ENCODE results near the gene GCHFR. TPM values are rescaled to one million over a fixed set of nuclear protein-coding genes. Genes with fewer than 3 reads are reported as not detected.

The GCHFR gene
- total and polyA plus RNA-seq, 2 of the 4 experiments (the other 2 are of a cell fraction): 2.3 to 6.5 TPM

DNA sequence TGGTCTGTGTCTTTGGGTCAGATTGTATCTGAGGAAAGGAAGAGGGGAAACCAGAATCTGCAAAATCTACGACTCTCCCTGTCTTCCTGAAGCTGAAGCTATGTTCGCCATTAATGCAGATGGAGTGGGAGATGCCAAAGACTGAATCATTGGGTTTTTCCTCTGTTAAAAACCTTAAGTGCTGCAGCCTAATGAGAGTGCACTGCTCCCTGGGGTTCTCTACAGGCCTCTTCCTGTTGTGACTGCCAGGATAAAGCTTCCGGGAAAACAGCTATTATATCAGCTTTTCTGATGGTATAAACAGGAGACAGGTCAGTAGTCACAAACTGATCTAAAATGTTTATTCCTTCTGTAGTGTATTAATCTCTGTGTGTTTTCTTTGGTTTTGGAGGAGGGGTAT is 32.8 kb upstream of the GCHFR start:
- ChIA-PET POLR2A (ENCODE audit: unreplicated experiment) (no interaction called here), CTCF (no interaction called here)
- no peak overlapping the region for H2AFZ ChIP-seq (replicated peaks; ENCODE audit: low read length, poor library complexity)
- no peak overlapping the region for H3K4me3 ChIP-seq (ENCODE audit: insufficient read depth, low read depth, low read length)
- H4K91ac ChIP-seq (ENCODE audit: insufficient read depth, low read depth, low read length): no peak overlapping the region
- no peak overlapping the region for H2BK20ac ChIP-seq (ENCODE audit: low read depth, low read length)
- H3K18ac ChIP-seq (ENCODE audit: low read depth, low read length): no peak overlapping the region
- H3K14ac ChIP-seq (replicated peaks; ENCODE audit: low read depth, low read length): no peak overlapping the region
- no peak overlapping the region for H3K27ac ChIP-seq (ENCODE audit: insufficient read depth, low read length)
- no peaks in the 10 kb centered on the region; a peak in 2 of 4 replicates for H3K79me1 ChIP-seq (ENCODE audit: low read depth in 1 of 2, low read length in 2 of 2)
- intact Hi-C loops (cut with micrococcal nuclease): no loop called here
- no peak overlapping the region for H3K4ac ChIP-seq (ENCODE audit: low read depth, low read length)
- no peak overlapping the region for H3K9ac ChIP-seq (ENCODE audit: low read depth, low read length)
- WGBS, 2 experiments (ENCODE audit: extremely low coverage in 2 of 2, insufficient read length in 1 of 2): no CpG with 5 or more reads among the region's 3 CpGs
- in situ Hi-C loops (cut with MboI; ENCODE audit: low sequenced_read_pairs): no loop called here
- DNase-seq: no peak
- no peak overlapping the region for H2AK9ac ChIP-seq (replicated peaks; ENCODE audit: low read depth, low read length, poor library complexity)
- H4K20me1 ChIP-seq (ENCODE audit: insufficient read depth, low read length): no peaks in the 10 kb centered on the region
- TF ChIP-seq NFE2L2 (IDR thresholded peaks at IDR 0.05; ENCODE audit: low read depth, low read length) (no peak), MXI1 (IDR thresholded peaks at IDR 0.05; ENCODE audit: borderline replicate concordance, low read depth, low read length) (no peak), FOS (IDR thresholded peaks at IDR 0.05; ENCODE audit: low read depth, low read length) (no peak), RFX5 (IDR thresholded peaks at IDR 0.05; ENCODE audit: low read depth, low read length) (no peak), CHD1 (IDR thresholded peaks at IDR 0.05; ENCODE audit: low read depth, low read length) (no peak), RAD21 (IDR thresholded peaks at IDR 0.05; ENCODE audit: low read length) (no peak), ELK1 (IDR thresholded peaks at IDR 0.05; ENCODE audit: borderline replicate concordance, low read depth, low read length) (no peak), POLR2A (IDR thresholded peaks at IDR 0.05; ENCODE audit: low read depth, low read length) (no peak)
- no peak overlapping the region for H4K5ac ChIP-seq (ENCODE audit: low read depth, low read length)
- H3K23ac ChIP-seq (ENCODE audit: low read depth, low read length): no peak overlapping the region
- no peaks in the 10 kb centered on the region for H3K9me1 ChIP-seq (ENCODE audit: insufficient read depth, low read length)
- H2BK120ac ChIP-seq (ENCODE audit: low read depth, low read length): no peak overlapping the region
- no peak overlapping the region for H2BK5ac ChIP-seq (ENCODE audit: low read depth, low read length, poor library complexity, severe bottlenecking)
- ATAC-seq (ENCODE audit: low read depth): no peak
- H3K36me3 ChIP-seq (ENCODE audit: control insufficient read depth, insufficient read depth, low read length): peaks cover 18% of the 10 kb centered on the region
- H4K8ac ChIP-seq (ENCODE audit: low read depth in 2 of 2, low read length in 2 of 2): no peak overlapping the region
- H2BK15ac ChIP-seq (ENCODE audit: low read depth, low read length): no peak overlapping the region
- dilution Hi-C loops (cut with HindIII; ENCODE audit: low sequenced_read_pairs, unreplicated experiment): no loop called here
- H3K56ac ChIP-seq (ENCODE audit: extremely low read depth, insufficient read depth, low read length): no peak overlapping the region
- BruUV-seq (replicated peaks): no TSS peak
- no peaks in the 10 kb centered on the region for H3K27me3 ChIP-seq (ENCODE audit: control insufficient read depth, insufficient read depth, low read length)
- no peak overlapping the region for H2AK5ac ChIP-seq (ENCODE audit: low read depth, low read length)
- no peaks in the 10 kb centered on the region for H3K4me1 ChIP-seq (ENCODE audit: control insufficient read depth, insufficient read depth, low read length)
- H3K4me2 ChIP-seq (ENCODE audit: low read depth, low read length): no peak overlapping the region
- no peaks in the 10 kb centered on the region for H3K9me3 ChIP-seq (ENCODE audit: control insufficient read depth, insufficient read depth, low read length)

All from IMR-90 (cell line).